ENCODE data around the gene STAM. TPM values are rescaled to one million over a fixed set of nuclear protein-coding genes. Genes with fewer than 3 reads are reported as not detected.
A peak's percentile ranks its signal among the peaks of the same experiment; 100 is the strongest.

Gene STAM
- total RNA-seq, 5 donors from 2014 or later (not counting 1 experiment from before 2014, with no cell fraction given), result 18.6 to 42.7 (median 25.7) TPM

GRCh38 chr10:17649052-17649451 lies 5.1 kb downstream of the STAM start:
- H3K4me3 Mint-ChIP-seq, result peak overlapping the region; percentile 65 to 77 (median 72)
- WGBS (ENCODE audit: insufficient coverage), result 88% methylated on average over 1 of the region's 4 CpGs
- peaks cover 0 to 12% (median 0%) of the 10 kb centered on the region in 3 donors for H3K9me3 Mint-ChIP-seq
- no peak for ATAC-seq (replicated peaks in 1 of 4)
- peaks cover 38% of the 10 kb centered on the region for H3K36me3 Mint-ChIP-seq
- Histone ChIP-seq H3K4me3 (ENCODE audit: control insufficient read depth in 1 of 2, extremely low read depth in 1 of 2, low read length in 1 of 2) (no peak overlapping the region), H3K27ac (ENCODE audit: low read length) (peak overlapping the region; percentile 53), H3K4me1 (ENCODE audit: control insufficient read depth in 1 of 2, extremely low read depth in 1 of 2, insufficient read depth in 2 of 2, low read length in 2 of 2) (peaks cover 27 to 30% of the 10 kb centered on the region in 2 experiments), H3K9me3 (no peaks in the 10 kb centered on the region), H3K36me3 (ENCODE audit: control insufficient read depth in 2 of 2, extremely low read depth in 1 of 2, insufficient read depth in 1 of 2, low read length in 1 of 2) (peaks cover 0 to 8% of the 10 kb centered on the region in 2 donors), H3K27me3 (replicated peaks in 1 of 2; ENCODE audit: control insufficient read depth in 2 of 2, extremely low read depth in 1 of 2, insufficient read depth in 2 of 2, low read length in 1 of 2) (no peaks in the 10 kb centered on the region)
- POLR2A ChIA-PET, result interaction anchor here in 1 of 2 donors (0.5 kb wide), 1 partner anchor 10 kb away, joined by 4 read pairs; no protein-coding TSS in a partner anchor
- H3K27me3 Mint-ChIP-seq, result no peaks in the 10 kb centered on the region
- H3K27ac Mint-ChIP-seq, result peak overlapping the region; percentile 50 to 94
- peaks cover 84 to 86% (median 84%) of the 10 kb centered on the region in 3 donors for H3K4me1 Mint-ChIP-seq
- no peak for DNase-seq
- CTCF ChIA-PET, result interaction anchor here (0.6 to 1.3 kb wide), 2 partner anchors 9 to 283 kb away, joined by 3 read pairs; no protein-coding TSS in a partner anchor

- Histone ChIP-seq H3K9me3 (no peaks in the 10 kb centered on the region), H3K4me3 (ENCODE audit: control insufficient read depth in 1 of 2, extremely low read depth in 1 of 2, low read length in 1 of 2) (no peak overlapping the region), H3K27me3 (replicated peaks in 1 of 2; ENCODE audit: control insufficient read depth in 2 of 2, extremely low read depth in 1 of 2, insufficient read depth in 2 of 2, low read length in 1 of 2) (no peaks in the 10 kb centered on the region), H3K27ac (ENCODE audit: low read length) (no peak overlapping the region), H3K4me1 (ENCODE audit: control insufficient read depth in 1 of 2, extremely low read depth in 1 of 2, insufficient read depth in 2 of 2, low read length in 2 of 2) (peaks cover 23 to 26% of the 10 kb centered on the region in 2 experiments), H3K36me3 (ENCODE audit: control insufficient read depth in 2 of 2, extremely low read depth in 1 of 2, insufficient read depth in 1 of 2, low read length in 1 of 2) (peaks cover 0 to 8% of the 10 kb centered on the region in 2 donors)
- Mint-ChIP-seq H3K4me1 (peaks cover 82 to 85% (median 84%) of the 10 kb centered on the region in 3 donors), H3K27me3 (no peaks in the 10 kb centered on the region), H3K4me3 (peak overlapping the region in 1 of 3 donors; percentile 65), H3K9me3 (peaks cover 0 to 12% (median 0%) of the 10 kb centered on the region in 3 donors), H3K27ac (peak overlapping the region in 1 of 2 donors; percentile 77), H3K36me3 (peaks cover 43% of the 10 kb centered on the region)
- ChIA-PET CTCF (interaction anchor here in 1 of 2 donors (0.7 kb wide), 1 partner anchor 1793 kb away, joined by 3 read pairs; no protein-coding TSS in a partner anchor), POLR2A (interaction anchor here in 1 of 2 donors (2.0 kb wide), 1 partner anchor 20 kb away, joined by 8 read pairs; no protein-coding TSS in a partner anchor)
- DNase-seq, result no peak
- ATAC-seq (replicated peaks in 1 of 4), result no peak
- WGBS (ENCODE audit: insufficient coverage), result no CpG with 5 or more reads among the region's 2 CpGs
Observed at GRCh38 chr10:17649836-17650235, 5.9 kb downstream of the STAM start.

- peaks cover 0 to 8% of the 10 kb centered on the region in 2 donors for H3K36me3 ChIP-seq (ENCODE audit: control insufficient read depth in 2 of 2, extremely low read depth in 1 of 2, insufficient read depth in 1 of 2, low read length in 1 of 2)
- H3K4me1 Mint-ChIP-seq, result peaks cover 82 to 86% (median 84%) of the 10 kb centered on the region in 3 donors
- no peak overlapping the region for H3K27ac ChIP-seq (ENCODE audit: low read length)
- no peak for DNase-seq
- H3K4me3 Mint-ChIP-seq, result peak overlapping the region in 1 of 3 donors; percentile 44
- peak overlapping the region; percentile 57 to 80 for H3K27ac Mint-ChIP-seq
- H3K9me3 Mint-ChIP-seq, result peaks cover 0 to 12% (median 0%) of the 10 kb centered on the region in 3 donors
- CTCF ChIA-PET, result interaction anchor here in 1 of 2 donors (0.7 kb wide), 2 partner anchors 210 to 1794 kb away, joined by 3 to 5 read pairs; no protein-coding TSS in a partner anchor
- no peaks in the 10 kb centered on the region for H3K27me3 ChIP-seq (replicated peaks in 1 of 2; ENCODE audit: control insufficient read depth in 2 of 2, extremely low read depth in 1 of 2, insufficient read depth in 2 of 2, low read length in 1 of 2)
- no peaks in the 10 kb centered on the region for H3K9me3 ChIP-seq
- no peaks in the 10 kb centered on the region for H3K27me3 Mint-ChIP-seq
- no CpG with 5 or more reads among the region's 8 CpGs for WGBS (ENCODE audit: insufficient coverage)
- no peak for ATAC-seq (replicated peaks in 1 of 4)
- no peak overlapping the region for H3K4me3 ChIP-seq (ENCODE audit: control insufficient read depth in 1 of 2, extremely low read depth in 1 of 2, low read length in 1 of 2)
- POLR2A ChIA-PET, result interaction anchor here in 1 of 2 donors (2.0 kb wide), 1 partner anchor 19 kb away, joined by 8 read pairs; no protein-coding TSS in a partner anchor
- H3K36me3 Mint-ChIP-seq, result peaks cover 47% of the 10 kb centered on the region
- H3K4me1 ChIP-seq (ENCODE audit: control insufficient read depth in 1 of 2, extremely low read depth in 1 of 2, insufficient read depth in 2 of 2, low read length in 2 of 2), result peaks cover 20 to 22% of the 10 kb centered on the region in 2 experiments
Observed at GRCh38 chr10:17650416-17650815, 6.5 kb downstream of the STAM start.

- DNase-seq (no peak), ATAC-seq (replicated peaks in 1 of 4) (no peak)
- H3K27me3 ChIP-seq (replicated peaks in 1 of 2; ENCODE audit: control insufficient read depth in 2 of 2, extremely low read depth in 1 of 2, insufficient read depth in 2 of 2, low read length in 1 of 2), result no peaks in the 10 kb centered on the region
- H3K36me3 ChIP-seq (ENCODE audit: control insufficient read depth in 2 of 2, extremely low read depth in 1 of 2, insufficient read depth in 1 of 2, low read length in 1 of 2), result peaks cover 0 to 8% of the 10 kb centered on the region in 2 donors
- no peaks in the 10 kb centered on the region for H3K9me3 ChIP-seq
- H3K4me3 ChIP-seq (ENCODE audit: control insufficient read depth in 1 of 2, extremely low read depth in 1 of 2, low read length in 1 of 2), result no peak overlapping the region
- Mint-ChIP-seq H3K4me1 (peaks cover 85 to 88% (median 85%) of the 10 kb centered on the region in 3 donors), H3K27ac (peak overlapping the region; percentile 11 to 46), H3K27me3 (no peaks in the 10 kb centered on the region), H3K36me3 (peaks cover 51% of the 10 kb centered on the region), H3K9me3 (peaks cover 0 to 12% (median 0%) of the 10 kb centered on the region in 3 donors), H3K4me3 (no peak overlapping the region)
- ChIA-PET CTCF (interaction anchor here in 1 of 2 donors (1.2 kb wide), 1 partner anchor 19 kb away, joined by 3 read pairs; no protein-coding TSS in a partner anchor), POLR2A (interaction anchor here (0.7 to 1.1 kb wide), 2 partner anchors 8 to 831 kb away, joined by 3 read pairs; partner anchors contain the start of gene STAM (in 1 of the 2))
- H3K4me1 ChIP-seq (ENCODE audit: control insufficient read depth in 1 of 2, extremely low read depth in 1 of 2, insufficient read depth in 2 of 2, low read length in 2 of 2), result peaks cover 9 to 19% of the 10 kb centered on the region in 2 experiments
- H3K27ac ChIP-seq (ENCODE audit: low read length), result no peak overlapping the region
Observed at GRCh38 chr10:17651896-17652295, 7.9 kb downstream of the STAM start.

- CTCF ChIA-PET, result no interaction called here
- no peak overlapping the region for H3K4me3 ChIP-seq (ENCODE audit: control insufficient read depth in 1 of 2, extremely low read depth in 1 of 2, low read length in 1 of 2)
- peaks cover 0 to 8% of the 10 kb centered on the region in 2 donors for H3K36me3 ChIP-seq (ENCODE audit: control insufficient read depth in 2 of 2, extremely low read depth in 1 of 2, insufficient read depth in 1 of 2, low read length in 1 of 2)
- no peaks in the 10 kb centered on the region for H3K27me3 ChIP-seq (replicated peaks in 1 of 2; ENCODE audit: control insufficient read depth in 2 of 2, extremely low read depth in 1 of 2, insufficient read depth in 2 of 2, low read length in 1 of 2)
- no peak for DNase-seq
- peaks cover 85 to 88% (median 86%) of the 10 kb centered on the region in 3 donors for H3K4me1 Mint-ChIP-seq
- ATAC-seq (replicated peaks in 1 of 4), result no peak
- H3K27ac Mint-ChIP-seq, result no peak overlapping the region
- H3K9me3 Mint-ChIP-seq, result peaks cover 0 to 12% (median 0%) of the 10 kb centered on the region in 3 donors
- POLR2A ChIA-PET, result interaction anchor here (0.6 to 0.7 kb wide), 2 partner anchors 9 kb away, joined by 3 read pairs; partner anchors contain the start of gene STAM (in 1 of the 2)
- peaks cover 56% of the 10 kb centered on the region for H3K36me3 Mint-ChIP-seq
- H3K9me3 ChIP-seq, result no peaks in the 10 kb centered on the region
- peaks cover 9 to 19% of the 10 kb centered on the region in 2 experiments for H3K4me1 ChIP-seq (ENCODE audit: control insufficient read depth in 1 of 2, extremely low read depth in 1 of 2, insufficient read depth in 2 of 2, low read length in 2 of 2)
- no peak overlapping the region for H3K27ac ChIP-seq (ENCODE audit: low read length)
- H3K27me3 Mint-ChIP-seq, result no peaks in the 10 kb centered on the region
- no peak overlapping the region for H3K4me3 Mint-ChIP-seq
Observed at GRCh38 chr10:17652585-17652984, 8.6 kb downstream of the STAM start.

GRCh38 chr10:17655009-17655408 lies 11.1 kb downstream of the STAM start:
- POLR2A ChIA-PET, result interaction anchor here in 1 of 2 donors (0.7 to 2.9 kb wide), 2 partner anchors 11 to 14 kb away, joined by 3 to 13 read pairs; partner anchors contain the start of gene STAM
- H3K36me3 Mint-ChIP-seq, result peaks cover 53% of the 10 kb centered on the region
- Histone ChIP-seq H3K9me3 (no peaks in the 10 kb centered on the region), H3K27ac (ENCODE audit: low read length) (peak overlapping the region; percentile 36), H3K27me3 (replicated peaks in 1 of 2; ENCODE audit: control insufficient read depth in 2 of 2, extremely low read depth in 1 of 2, insufficient read depth in 2 of 2, low read length in 1 of 2) (no peaks in the 10 kb centered on the region), H3K36me3 (ENCODE audit: control insufficient read depth in 2 of 2, extremely low read depth in 1 of 2, insufficient read depth in 1 of 2, low read length in 1 of 2) (peaks cover 0 to 8% of the 10 kb centered on the region in 2 donors), H3K4me1 (ENCODE audit: control insufficient read depth in 1 of 2, extremely low read depth in 1 of 2, insufficient read depth in 2 of 2, low read length in 2 of 2) (peaks cover 6 to 12% of the 10 kb centered on the region in 2 experiments), H3K4me3 (ENCODE audit: control insufficient read depth in 1 of 2, extremely low read depth in 1 of 2, low read length in 1 of 2) (no peak overlapping the region)
- peak overlapping the region; percentile 6 to 49 for H3K27ac Mint-ChIP-seq
- ATAC-seq (replicated peaks in 1 of 4) (no peak), DNase-seq (no peak)
- peaks cover 0 to 12% (median 0%) of the 10 kb centered on the region in 3 donors for H3K9me3 Mint-ChIP-seq
- H3K27me3 Mint-ChIP-seq, result no peaks in the 10 kb centered on the region
- WGBS (ENCODE audit: insufficient coverage), result 100% methylated on average over 2 of the region's 3 CpGs
- H3K4me1 Mint-ChIP-seq, result peaks cover 77 to 81% (median 79%) of the 10 kb centered on the region in 3 donors
- H3K4me3 Mint-ChIP-seq, result peak overlapping the region in 2 of 3 donors; percentile 1 to 27
- CTCF ChIA-PET, result interaction anchor here in 1 of 2 donors (1.2 kb wide), 1 partner anchor 8 kb away, joined by 3 read pairs; no protein-coding TSS in a partner anchor

Measured in T-cell (primary cell).